SJSA1 (cell line): ENCODE data around the gene PAK6. TPM values are rescaled to one million over a fixed set of nuclear protein-coding genes. Genes with fewer than 3 reads are reported as not detected.

Source experiments
- DNase-seq, 2 experiments: peaks; one replicate each; pipeline ENCODE4 v3.0.0-alpha.2; 2015 to 2020; ENCODE audit warnings: low spot score in 2 of 2, low read depth in 1 of 2
- H3K27ac ChIP-seq: fragments of 250-450 bp; sonication (Bioruptor Pico); 2 replicates; pipeline ENCODE4 v1.5.1; 2020; ENCODE audit warnings: mild to moderate bottlenecking, moderate library complexity
- H3K27me3 ChIP-seq: fragments of 250-450 bp; sonication (Bioruptor Pico); replicated peaks from 2 replicates; pipeline ENCODE4 v1.5.1; 2020; ENCODE audit warnings: mild to moderate bottlenecking, moderate library complexity
- H3K36me3 ChIP-seq: fragments of 250-450 bp; sonication (Bioruptor Pico); 2 replicates; pipeline ENCODE4 v1.5.1; 2020; ENCODE audit warnings: mild to moderate bottlenecking
- H3K4me1 ChIP-seq: fragments of 250-450 bp; sonication (Bioruptor Pico); replicated peaks from 2 replicates; pipeline ENCODE4 v1.6.1; 2021; ENCODE audit warnings: mild to moderate bottlenecking
- H3K4me3 ChIP-seq: fragments of 250-450 bp; sonication (Bioruptor Pico); 2 replicates; pipeline ENCODE4 v1.5.1; 2020; ENCODE audit warnings: mild to moderate bottlenecking
- H3K9me3 ChIP-seq: fragments of 250-450 bp; sonication (Bioruptor Pico); replicated peaks from 2 replicates; pipeline ENCODE4 v1.5.1; 2020; ENCODE audit warnings: mild to moderate bottlenecking
- total RNA-seq: library from RNA; depleted of rRNA; stranded (reverse); fragments of >200 nt; shearing (Covaris generic); gene quantifications from 2 replicates; pipeline ENCODE4 v1.2.3, GENCODE V29; 2014

The PAK6 gene
- total RNA-seq, 1 experiment from 2014 or later: 0.05 TPM

- DNase-seq: no peak
- H3K36me3 ChIP-seq: no peaks in the 10 kb centered on the region
- peaks cover 30% of the 10 kb centered on the region for H3K4me1 ChIP-seq
- no peak overlapping the region for H3K4me3 ChIP-seq
- H3K27me3 ChIP-seq: no peaks in the 10 kb centered on the region
- no peak overlapping the region for H3K27ac ChIP-seq
- no peaks in the 10 kb centered on the region for H3K9me3 ChIP-seq
These were observed 75.9 kb downstream of the PAK6 start for GRCh38 chr15:40314723-40315276.

- Histone ChIP-seq H3K9me3 (no peaks in the 10 kb centered on the region), H3K27me3 (no peaks in the 10 kb centered on the region), H3K27ac (no peak overlapping the region), H3K4me3 (no peak overlapping the region), H3K36me3 (no peaks in the 10 kb centered on the region), H3K4me1 (peaks cover 35% of the 10 kb centered on the region)
- DNase-seq: no peak
These were observed 78.1 kb downstream of the PAK6 start for GRCh38 chr15:40316931-40317330.

GRCh38 chr15:40317580-40317979 is 78.7 kb downstream of the PAK6 start:
- no peak for DNase-seq
- H3K4me1 ChIP-seq: peaks cover 42% of the 10 kb centered on the region
- H3K36me3 ChIP-seq: no peaks in the 10 kb centered on the region
- no peaks in the 10 kb centered on the region for H3K9me3 ChIP-seq
- H3K27me3 ChIP-seq: no peaks in the 10 kb centered on the region
- H3K4me3 ChIP-seq: no peak overlapping the region
- H3K27ac ChIP-seq: no peak overlapping the region

DNA sequence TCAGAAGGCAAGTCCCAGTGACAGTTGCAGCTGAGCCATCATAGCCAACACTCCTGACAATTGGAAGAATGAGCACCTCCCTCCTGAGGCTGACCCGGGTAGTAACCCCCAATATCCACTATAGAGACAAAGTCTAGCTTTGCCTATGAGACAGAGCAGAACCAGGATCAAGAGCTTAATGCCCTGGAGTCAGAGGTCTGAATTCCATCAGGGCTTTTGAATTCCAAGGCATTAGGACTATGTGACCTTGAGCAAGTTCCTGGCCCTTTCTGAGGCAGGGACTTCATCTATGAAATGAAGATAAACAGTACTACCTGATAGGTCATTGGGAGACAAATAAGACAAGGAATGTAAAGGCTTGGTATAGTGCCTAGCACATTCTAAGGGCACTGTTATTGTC is 81.5 kb downstream of the PAK6 start:
- H3K27me3 ChIP-seq: no peaks in the 10 kb centered on the region
- peaks cover 30% of the 10 kb centered on the region for H3K4me1 ChIP-seq
- peak in 1 of 2 experiments; percentile 30 for DNase-seq
- H3K27ac ChIP-seq: no peak overlapping the region
- H3K36me3 ChIP-seq: peaks cover 15% of the 10 kb centered on the region
- H3K4me3 ChIP-seq: no peak overlapping the region
- no peaks in the 10 kb centered on the region for H3K9me3 ChIP-seq

GRCh38 chr15:40320931-40321371 is 82.1 kb downstream of the PAK6 start:
- Histone ChIP-seq H3K4me3 (no peak overlapping the region), H3K27me3 (no peaks in the 10 kb centered on the region), H3K4me1 (peaks cover 34% of the 10 kb centered on the region), H3K27ac (no peak overlapping the region), H3K36me3 (peaks cover 21% of the 10 kb centered on the region), H3K9me3 (no peaks in the 10 kb centered on the region)
- peak in 1 of 2 experiments; percentile 67 for DNase-seq

DNA sequence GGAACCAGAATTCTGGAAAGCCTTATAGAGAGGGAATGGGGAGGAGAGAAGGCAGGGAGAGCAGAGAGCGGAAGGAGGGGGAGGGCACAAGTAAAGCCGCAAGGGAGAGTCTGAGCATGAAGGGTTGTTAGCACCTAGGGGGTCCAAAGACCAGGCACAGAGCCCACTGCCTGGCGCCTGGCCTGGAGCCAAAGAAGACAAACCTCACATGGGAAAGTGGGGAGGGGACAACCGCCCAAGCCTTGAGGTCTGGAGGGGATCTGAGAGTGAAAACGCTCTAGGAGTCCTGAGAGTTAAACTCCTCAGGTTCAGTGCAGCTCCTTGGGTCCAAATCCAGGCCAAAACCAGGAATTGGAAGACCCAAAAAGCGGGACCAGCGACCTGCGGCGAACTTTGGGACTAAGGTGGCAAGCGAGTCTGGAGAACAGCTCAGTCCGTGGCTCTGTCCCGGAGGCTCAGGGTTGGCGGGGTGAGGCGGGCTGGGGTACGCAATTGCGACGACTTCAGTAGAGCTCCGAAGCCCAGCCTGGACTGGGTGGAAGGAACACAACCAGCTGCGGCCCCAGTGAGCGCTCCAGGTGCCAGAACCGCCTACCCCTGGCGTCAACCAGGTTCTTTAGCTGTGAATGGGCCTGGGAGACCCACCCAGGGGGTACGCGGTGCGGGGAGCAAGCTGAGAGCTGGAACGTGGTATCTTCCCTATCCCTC is 83.8 kb downstream of the PAK6 start:
- H3K36me3 ChIP-seq: peaks cover 38% of the 10 kb centered on the region
- H3K27ac ChIP-seq: no peak overlapping the region
- no peaks in the 10 kb centered on the region for H3K9me3 ChIP-seq
- peak overlapping the region; percentile 91 for H3K4me3 ChIP-seq
- peaks cover 51% of the 10 kb centered on the region for H3K4me1 ChIP-seq
- peak; percentile 75 to 78 for DNase-seq
- no peaks in the 10 kb centered on the region for H3K27me3 ChIP-seq

GRCh38 chr15:40323239-40323952 is 84.5 kb downstream of the PAK6 start, which contains the start of gene INAFM2:
Gene INAFM2 (plus strand): TSS chr15:40323692. CDS start chr15:40324056, 364 bp downstream.
- peaks cover 40% of the 10 kb centered on the region for H3K36me3 ChIP-seq
- peaks cover 58% of the 10 kb centered on the region for H3K4me1 ChIP-seq
- peak within 1 kb of the TSS; percentile 91 for H3K4me3 ChIP-seq
- DNase-seq: peak; percentile 97 to 99
- no peaks in the 10 kb centered on the region for H3K27me3 ChIP-seq
- H3K27ac ChIP-seq: peak within 1 kb of the TSS; percentile 36
- no peaks in the 10 kb centered on the region for H3K9me3 ChIP-seq

- DNase-seq: peak in 1 of 2 experiments; percentile 35
- H3K4me3 ChIP-seq: peak overlapping the region; percentile 91
- H3K36me3 ChIP-seq: peaks cover 42% of the 10 kb centered on the region
- no peaks in the 10 kb centered on the region for H3K27me3 ChIP-seq
- H3K4me1 ChIP-seq: peaks cover 67% of the 10 kb centered on the region
- no peaks in the 10 kb centered on the region for H3K9me3 ChIP-seq
- H3K27ac ChIP-seq: peak overlapping the region; percentile 36
These were observed 85.4 kb downstream of the PAK6 start for GRCh38 chr15:40323953-40324937.

GRCh38 chr15:40325188-40325587 is 86.3 kb downstream of the PAK6 start:
- peaks cover 76% of the 10 kb centered on the region for H3K4me1 ChIP-seq

GRCh38 chr15:40325700-40326099 is 86.8 kb downstream of the PAK6 start:
- Histone ChIP-seq H3K9me3 (no peaks in the 10 kb centered on the region), H3K4me1 (peaks cover 79% of the 10 kb centered on the region), H3K4me3 (peak overlapping the region; percentile 91), H3K36me3 (peaks cover 56% of the 10 kb centered on the region), H3K27ac (no peak overlapping the region), H3K27me3 (no peaks in the 10 kb centered on the region)
- DNase-seq: no peak

More at GRCh38 chr15:40325188-40325587, 86.3 kb downstream of the PAK6 start:
- Histone ChIP-seq H3K4me3 (peak overlapping the region; percentile 91), H3K27ac (no peak overlapping the region), H3K9me3 (no peaks in the 10 kb centered on the region), H3K27me3 (no peaks in the 10 kb centered on the region), H3K36me3 (peaks cover 51% of the 10 kb centered on the region)
- peak in 1 of 2 experiments; percentile 41 for DNase-seq
